Measurements from ENCODE around the gene RBPJ.

Gene RBPJ

GRCh38 chr4:26484032-26484515, 163.3 kb downstream of the RBPJ start:
- TF ChIP-seq CTCF (IDR thresholded peaks at IDR 0.05) = no peak

GRCh38 chr4:26484516-26484915, 163.7 kb downstream of the RBPJ start:
- no peak for TF ChIP-seq CTCF (IDR thresholded peaks at IDR 0.05)
